Ovary (tissue), 3 donors: ENCODE data around the gene RBM15.

Source experiments
- EP300 ChIP-seq: sonication (generic); formaldehyde crosslinking; IDR thresholded peaks from one replicate; pipeline ENCODE4 v1.6.1; 2017; ENCODE audit warnings: antibody characterized with exemption
- POLR2A ChIP-seq: fragments of 450-650 bp; IDR thresholded peaks from one replicate; pipeline ENCODE4 v1.6.1; 2017; ENCODE audit warnings: antibody characterized with exemption, mild to moderate bottlenecking, moderate library complexity
- TF ChIP-seq, protein P1 (sequence below), 3 donors: fragments of 450-650 bp in 2 of 3; fragments of 200-600 bp in 1 of 3; IDR thresholded peaks; one replicate each; pipeline versions ENCODE4 v1.5.1 to v1.8.0; 2016 to 2022; ENCODE audit warnings: antibody characterized with exemption in 3 of 3, mild to moderate bottlenecking in 1 of 3
- donor health status: DM: no; HTN: no; CAD: no.

DNA sequence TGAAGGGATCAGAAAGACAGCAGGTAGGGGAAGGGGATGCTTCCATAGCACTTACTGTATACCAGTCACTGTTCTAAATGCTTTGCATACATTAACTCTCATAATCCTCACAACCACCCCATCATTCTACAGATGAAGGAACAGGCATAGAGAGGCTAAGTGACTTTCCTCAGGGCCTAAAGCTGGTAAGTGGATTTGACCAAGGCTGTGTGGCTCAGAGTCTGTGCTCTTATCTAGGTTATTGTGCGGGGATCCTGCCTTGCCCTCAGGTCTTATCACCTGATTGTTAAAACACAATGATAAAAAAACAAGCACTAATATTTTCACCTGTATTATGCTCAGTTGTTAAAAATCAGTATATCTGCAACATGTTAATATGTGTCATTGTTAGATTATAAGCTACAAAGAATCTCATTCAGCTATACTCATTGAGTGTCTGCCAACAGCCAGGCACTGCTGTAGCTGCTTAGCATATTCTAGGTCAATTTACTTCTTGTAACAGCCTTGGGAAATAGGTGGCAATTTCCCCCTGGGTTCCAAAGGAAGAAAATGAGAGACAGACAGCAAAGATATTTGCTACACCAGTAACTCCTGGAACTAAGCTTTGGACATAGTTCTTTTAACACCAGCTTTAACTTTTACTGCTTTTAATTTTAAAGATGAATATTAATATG lies 38.6 kb upstream of the RBM15 start:
- TF ChIP-seq, protein P1, sequence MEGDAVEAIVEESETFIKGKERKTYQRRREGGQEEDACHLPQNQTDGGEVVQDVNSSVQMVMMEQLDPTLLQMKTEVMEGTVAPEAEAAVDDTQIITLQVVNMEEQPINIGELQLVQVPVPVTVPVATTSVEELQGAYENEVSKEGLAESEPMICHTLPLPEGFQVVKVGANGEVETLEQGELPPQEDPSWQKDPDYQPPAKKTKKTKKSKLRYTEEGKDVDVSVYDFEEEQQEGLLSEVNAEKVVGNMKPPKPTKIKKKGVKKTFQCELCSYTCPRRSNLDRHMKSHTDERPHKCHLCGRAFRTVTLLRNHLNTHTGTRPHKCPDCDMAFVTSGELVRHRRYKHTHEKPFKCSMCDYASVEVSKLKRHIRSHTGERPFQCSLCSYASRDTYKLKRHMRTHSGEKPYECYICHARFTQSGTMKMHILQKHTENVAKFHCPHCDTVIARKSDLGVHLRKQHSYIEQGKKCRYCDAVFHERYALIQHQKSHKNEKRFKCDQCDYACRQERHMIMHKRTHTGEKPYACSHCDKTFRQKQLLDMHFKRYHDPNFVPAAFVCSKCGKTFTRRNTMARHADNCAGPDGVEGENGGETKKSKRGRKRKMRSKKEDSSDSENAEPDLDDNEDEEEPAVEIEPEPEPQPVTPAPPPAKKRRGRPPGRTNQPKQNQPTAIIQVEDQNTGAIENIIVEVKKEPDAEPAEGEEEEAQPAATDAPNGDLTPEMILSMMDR (IDR thresholded peaks at IDR 0.05) = no peak
- TF ChIP-seq POLR2A = no peak
- TF ChIP-seq EP300 = no peak
